HG03354 (cell line): Measurements from ENCODE around the gene FUT6.
"Not testable (repeated sequence)": the region's sequence is repeated elsewhere in the genome, so short reads cannot be mapped to it uniquely, and the experiment has no call there.

Source experiments
- ATAC-seq: cut with Tn5 transposase; IDR thresholded peaks from one replicate; pipeline ENCODE4 v1.9.1; 2021; ENCODE audit warnings: mild to moderate bottlenecking; ENCODE audit not compliant: unreplicated experiment, poor library complexity, severe bottlenecking

FUT6 gene

GRCh38 chr19:5789886-5790558 is 49.5 kb downstream of the FUT6 start:
- no peak for ATAC-seq

- ATAC-seq, result no peak
Observed at GRCh38 chr19:5789351-5789761, 50.1 kb downstream of the FUT6 start.

- ATAC-seq, result no peak
Observed at GRCh38 chr19:5788422-5788821, 51.1 kb downstream of the FUT6 start.

GRCh38 chr19:5787409-5788182 is 51.9 kb downstream of the FUT6 start:
- no peak for ATAC-seq

GRCh38 chr19:5786593-5787408 is 52.7 kb downstream of the FUT6 start:
- no peak for ATAC-seq

GRCh38 chr19:5785423-5785822 is 54.1 kb downstream of the FUT6 start:
- ATAC-seq, result no peak

- no peak for ATAC-seq
Observed at GRCh38 chr19:5784581-5785147, 54.8 kb downstream of the FUT6 start, which contains the start of gene PRR22. Gene PRR22 (minus strand): TSS chr19:5784746. CDS start chr19:5784660, 86 bp downstream.

GRCh38 chr19:5782945-5783919 is 56.3 kb downstream of the FUT6 start:
- ATAC-seq, result no peak

- ATAC-seq, result no peak
Observed at GRCh38 chr19:5782322-5782721, 57.2 kb downstream of the FUT6 start.

GRCh38 chr19:5780916-5781315 is 58.6 kb downstream of the FUT6 start:
- not testable (repeated sequence) for ATAC-seq
